GOT3 (cell line): ENCODE results near the gene DPP3.

Source experiments
- DNase-seq: peaks from one replicate; lab custom pipeline; 2025; ENCODE audit warnings: mixed read lengths; lab: John Stamatoyannopoulos, UW

Gene DPP3

DNA sequence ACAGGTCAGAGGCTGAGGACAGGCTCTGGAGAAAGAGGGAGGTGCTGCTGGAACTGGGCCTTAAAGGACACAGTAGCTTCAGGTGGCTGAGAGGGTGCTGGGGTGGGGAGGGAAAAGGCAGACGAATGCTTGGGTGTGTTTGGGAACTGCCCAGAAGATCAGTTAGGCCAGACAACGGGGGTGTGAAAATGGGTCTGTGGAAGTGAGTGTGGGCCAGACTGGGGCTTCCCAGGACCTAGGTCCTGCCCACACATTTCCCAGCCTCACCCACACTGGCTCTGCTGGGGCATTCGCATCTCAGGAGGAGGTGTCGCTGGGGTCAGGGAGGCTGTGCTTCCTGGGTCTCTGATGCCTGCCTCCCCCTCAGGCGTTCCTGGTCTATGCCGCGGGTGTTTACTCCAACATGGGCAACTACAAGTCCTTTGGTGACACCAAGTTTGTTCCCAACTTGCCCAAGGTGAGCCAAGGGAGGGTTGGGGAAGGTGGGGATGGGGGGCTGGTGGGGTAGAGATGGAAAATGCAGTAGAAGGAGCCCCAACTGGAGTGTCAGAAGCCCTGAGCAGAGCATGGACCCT, 4.7 kb downstream of the DPP3 start:
- no peak for DNase-seq

DNA sequence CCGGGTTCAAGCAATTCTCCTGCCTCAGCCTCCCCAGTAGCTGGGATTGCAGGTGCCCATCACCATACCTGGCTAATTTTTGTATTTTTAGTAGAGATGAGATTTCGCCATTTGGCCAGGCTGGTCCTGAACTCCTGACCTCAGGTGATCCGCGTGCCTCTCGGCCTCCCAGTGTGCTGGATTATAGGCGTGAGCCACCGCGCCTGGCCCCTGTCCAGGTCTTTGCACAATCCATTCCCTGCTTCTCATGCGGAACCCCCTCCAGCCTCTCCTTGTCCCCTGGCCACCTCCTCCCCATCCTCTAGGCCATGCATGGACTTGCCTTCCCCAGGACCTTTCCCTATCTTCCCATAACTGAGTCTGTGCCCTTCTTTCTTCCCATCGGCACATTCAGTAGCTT, 8.7 kb downstream of the DPP3 start:
- DNase-seq, result no peak

DNA sequence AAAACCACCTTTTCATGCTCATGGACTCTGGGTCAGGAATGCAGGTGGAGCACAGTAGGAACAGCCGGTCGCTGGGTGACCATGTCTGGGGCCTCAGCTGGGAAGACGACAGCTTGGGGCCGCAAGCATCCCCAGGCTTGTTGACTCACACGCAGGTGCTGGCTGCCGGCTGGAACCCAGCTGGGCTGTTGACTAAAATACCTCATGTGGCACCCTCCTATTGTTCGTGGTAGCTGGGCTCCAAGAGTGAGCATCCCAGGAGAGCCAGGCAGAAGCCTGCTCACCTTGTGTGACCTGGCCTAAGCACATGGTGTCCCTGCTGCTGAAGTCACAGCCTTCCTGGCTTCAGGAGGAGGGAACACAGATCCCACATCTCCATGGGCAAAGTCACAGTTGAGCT, 9.4 kb downstream of the DPP3 start:
- DNase-seq, result no peak

DNA sequence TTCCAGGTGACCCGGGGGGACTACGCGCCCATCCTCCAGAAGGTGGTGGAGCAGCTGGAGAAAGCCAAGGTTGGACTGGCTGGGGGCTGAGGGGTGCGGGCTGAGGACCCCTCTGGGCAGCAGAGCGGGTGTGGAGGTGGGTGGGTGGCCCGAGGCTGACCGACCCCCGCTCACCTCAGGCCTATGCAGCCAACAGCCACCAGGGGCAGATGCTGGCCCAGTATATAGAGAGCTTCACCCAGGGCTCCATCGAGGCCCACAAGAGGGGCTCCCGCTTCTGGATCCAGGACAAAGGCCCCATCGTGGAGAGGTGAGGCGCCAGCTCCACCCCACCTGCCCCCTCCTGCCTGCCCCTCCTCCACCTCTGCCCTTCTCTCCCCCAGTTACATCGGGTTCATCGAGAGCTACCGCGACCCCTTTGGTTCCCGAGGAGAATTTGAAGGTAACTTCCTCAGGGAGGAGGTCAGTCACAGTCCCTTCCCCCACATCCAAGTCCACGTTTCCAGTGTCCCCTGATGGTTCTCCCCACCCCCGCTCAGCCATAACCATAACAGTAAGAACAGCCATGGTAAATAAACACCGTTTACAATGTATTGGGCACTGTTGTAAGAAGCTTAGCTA, 11.2 kb downstream of the DPP3 start:
- no peak for DNase-seq

DNA sequence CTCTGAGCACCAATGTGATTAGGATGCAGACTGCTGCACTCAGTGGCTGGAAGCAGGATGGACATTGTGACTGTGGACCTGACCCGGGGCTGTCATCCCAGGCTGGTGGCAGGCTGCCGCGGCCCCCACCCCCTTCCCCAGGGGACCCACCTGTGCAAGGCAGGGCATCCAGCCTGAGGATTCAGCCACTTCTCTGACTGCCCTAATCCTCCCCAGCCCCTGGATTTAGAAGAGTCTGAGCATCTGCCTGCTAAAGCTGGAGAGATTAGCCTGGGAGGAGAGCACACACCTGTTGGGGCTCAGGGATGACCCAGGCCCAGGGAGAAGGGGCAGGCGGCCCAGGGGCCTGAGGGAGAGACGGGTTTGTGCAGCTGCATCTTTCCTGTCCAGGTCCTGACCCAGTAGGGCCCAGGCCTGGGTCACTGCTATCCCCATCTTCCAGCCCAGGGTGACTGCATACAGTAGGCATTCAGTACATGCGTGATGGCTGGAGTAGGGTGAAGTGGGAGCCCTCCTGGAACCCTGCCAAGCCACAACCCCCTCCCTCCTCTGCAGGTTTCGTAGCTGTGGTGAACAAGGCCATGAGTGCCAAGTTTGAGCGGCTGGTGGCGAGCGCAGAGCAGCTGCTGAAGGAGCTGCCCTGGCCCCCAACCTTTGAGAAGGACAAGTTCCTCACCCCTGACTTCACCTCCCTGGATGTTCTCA, 12.1 kb downstream of the DPP3 start:
- no peak for DNase-seq

DNA sequence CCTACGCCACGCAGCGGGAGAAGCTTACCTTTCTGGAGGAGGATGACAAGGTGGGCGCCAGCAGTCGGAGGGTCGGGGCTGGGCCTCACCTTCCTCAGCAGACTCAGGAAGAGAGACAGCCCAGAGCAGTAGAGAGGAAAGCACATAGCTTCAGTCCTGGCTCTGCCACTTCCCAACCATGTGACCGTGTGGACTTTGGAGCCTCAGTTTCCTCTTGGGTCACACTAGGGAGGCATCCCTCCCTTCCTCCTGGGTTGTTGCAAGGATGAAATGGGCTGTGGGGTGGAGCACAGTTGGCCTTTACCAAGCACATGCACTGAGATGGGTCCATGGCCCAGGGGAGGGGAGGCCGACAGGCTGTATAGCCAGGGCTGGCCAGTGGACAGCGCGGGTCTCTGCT, 12.9 kb downstream of the DPP3 start:
- no peak for DNase-seq

DNA sequence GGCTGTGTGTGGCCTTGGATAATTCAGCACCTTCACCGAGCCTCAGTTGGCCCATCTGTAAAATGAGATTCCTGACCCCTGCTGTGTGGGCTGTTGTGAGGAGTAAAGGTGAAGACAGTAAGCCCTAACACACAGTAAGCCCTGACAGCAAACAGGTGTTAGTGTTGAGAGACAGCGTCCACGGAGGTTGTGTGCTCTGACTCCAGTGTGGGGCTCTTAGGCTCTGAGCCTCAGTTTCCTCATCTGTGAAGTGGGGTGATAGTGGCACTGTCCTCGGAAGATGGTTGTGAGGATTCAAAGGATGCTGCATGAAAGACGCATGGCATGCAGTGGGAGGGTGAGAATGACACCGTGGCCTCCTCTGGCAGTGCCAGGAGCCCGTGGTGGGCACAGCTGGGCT, 14.2 kb downstream of the DPP3 start:
- no peak for DNase-seq

DNA sequence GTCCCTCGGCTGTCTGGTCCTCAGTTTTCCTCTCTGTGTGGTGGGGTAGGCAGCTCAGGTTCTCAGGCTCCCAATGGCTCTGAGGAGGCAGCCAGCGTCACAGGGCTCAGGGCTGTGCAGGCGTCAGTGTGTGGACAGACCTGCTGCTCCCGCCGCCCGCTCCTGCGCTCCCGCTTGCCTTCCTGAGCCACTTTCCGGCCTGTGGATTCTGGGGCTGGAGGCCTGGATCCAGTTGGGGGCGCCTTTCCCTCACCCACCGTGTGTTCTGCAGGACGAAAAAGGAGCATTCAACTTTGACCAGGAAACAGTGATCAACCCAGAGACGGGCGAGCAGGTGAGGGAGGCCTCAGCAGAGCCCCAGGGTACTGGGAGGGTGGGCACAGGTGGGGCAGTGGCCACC, 14.7 kb downstream of the DPP3 start:
- DNase-seq, result no peak

DNA sequence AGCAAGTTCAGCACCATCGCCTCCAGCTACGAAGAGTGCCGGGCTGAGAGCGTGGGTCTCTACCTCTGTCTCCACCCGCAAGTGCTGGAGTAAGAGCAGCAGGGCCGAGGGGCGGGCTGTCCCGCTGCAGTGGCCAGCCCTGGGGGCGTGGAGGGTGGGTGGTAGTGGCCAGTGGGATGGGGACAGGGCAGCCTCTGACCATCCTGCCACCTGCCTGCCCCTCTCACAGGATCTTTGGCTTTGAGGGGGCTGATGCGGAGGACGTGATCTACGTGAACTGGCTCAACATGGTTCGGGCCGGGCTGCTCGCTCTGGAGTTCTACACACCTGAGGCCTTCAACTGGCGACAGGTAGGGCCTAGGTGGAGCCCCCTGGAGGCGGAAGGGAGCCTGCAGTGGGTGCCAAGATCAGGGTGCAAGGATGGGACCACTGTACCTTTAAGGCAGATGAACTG, 15.2 kb downstream of the DPP3 start:
- DNase-seq, result no peak

DNA sequence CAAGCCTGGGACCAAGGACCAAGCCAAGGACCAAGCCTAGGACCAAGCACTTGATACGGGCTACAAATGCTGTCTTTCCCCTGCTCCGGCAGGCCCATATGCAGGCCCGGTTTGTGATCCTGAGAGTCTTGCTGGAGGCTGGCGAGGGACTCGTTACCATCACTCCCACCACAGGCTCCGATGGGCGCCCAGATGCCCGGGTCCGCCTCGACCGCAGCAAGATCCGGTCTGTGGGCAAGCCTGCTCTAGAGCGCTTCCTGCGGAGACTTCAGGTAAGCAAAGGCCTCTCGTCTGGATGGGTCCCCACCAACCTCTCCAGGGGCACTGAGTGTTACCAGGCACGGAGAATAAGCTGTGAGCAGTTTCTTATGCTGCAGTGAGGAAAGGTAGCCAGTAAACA, 17.0 kb downstream of the DPP3 start:
- DNase-seq, result no peak

DNA sequence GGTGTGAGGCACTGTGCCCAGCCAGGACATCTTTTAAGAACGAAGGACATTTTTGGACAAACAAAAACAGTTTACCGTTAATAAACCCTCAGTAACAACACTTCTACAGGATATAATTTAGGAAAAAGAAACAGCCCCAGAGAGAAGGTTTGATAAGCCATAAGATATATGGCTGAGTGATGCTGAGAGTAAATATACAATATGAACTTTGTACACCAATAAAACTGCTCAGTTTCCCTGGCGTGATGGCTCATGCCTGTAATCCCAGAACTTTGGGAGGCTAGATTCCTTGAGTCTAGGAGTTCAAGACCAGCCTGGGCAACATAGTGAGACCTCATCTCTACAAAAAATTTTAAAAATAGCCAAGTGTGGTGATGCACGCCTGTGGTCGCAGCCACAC, 18.3 kb downstream of the DPP3 start:
- no peak for DNase-seq

DNA sequence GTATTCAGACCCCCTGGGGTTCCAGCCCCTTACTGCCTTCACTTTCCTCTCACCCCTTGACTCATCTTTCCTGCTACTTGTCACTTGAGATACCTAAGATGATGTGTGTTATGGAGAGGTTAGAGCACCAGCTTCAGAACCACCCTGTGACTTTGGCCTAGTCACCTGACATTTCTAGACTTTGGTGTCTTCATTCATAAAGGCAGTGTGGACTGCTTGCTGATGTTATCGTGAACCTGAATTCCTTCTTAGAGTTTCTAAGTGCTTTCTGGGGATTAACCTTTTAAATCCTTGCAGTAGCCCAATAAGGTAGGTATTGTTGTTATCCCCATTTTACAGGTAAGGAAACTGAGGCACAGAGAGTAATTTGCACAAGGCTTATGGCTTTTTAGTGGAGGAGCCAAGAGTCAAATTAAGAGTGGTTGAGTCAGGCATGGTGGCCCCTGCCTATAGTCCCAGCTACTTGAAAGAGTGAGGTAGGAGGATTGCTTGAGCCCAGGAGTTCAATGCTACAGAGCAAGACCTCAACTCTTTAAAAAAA, 25.1 kb downstream of the DPP3 start:
- no peak for DNase-seq

DNA sequence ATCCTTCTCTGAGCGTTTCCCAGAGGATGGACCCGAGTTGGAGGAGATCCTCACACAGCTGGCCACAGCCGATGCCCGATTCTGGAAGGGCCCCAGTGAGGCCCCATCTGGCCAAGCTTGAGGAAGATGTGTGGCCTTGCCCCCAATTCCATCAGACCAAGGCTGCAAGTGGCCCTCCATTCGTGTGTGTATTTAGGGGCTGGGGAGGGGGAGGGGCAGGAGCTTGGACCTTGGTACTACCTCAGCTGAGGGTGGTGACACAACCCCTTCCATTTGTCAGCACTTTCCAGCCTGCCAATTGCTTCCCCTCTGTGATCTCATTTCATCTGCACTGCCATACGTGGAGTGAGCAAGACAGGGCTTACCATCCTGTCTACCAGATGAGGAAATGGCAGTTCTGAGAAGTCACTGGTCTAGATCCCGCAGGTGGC, 28.9 kb downstream of the DPP3 start:
- DNase-seq, result no peak

DNA sequence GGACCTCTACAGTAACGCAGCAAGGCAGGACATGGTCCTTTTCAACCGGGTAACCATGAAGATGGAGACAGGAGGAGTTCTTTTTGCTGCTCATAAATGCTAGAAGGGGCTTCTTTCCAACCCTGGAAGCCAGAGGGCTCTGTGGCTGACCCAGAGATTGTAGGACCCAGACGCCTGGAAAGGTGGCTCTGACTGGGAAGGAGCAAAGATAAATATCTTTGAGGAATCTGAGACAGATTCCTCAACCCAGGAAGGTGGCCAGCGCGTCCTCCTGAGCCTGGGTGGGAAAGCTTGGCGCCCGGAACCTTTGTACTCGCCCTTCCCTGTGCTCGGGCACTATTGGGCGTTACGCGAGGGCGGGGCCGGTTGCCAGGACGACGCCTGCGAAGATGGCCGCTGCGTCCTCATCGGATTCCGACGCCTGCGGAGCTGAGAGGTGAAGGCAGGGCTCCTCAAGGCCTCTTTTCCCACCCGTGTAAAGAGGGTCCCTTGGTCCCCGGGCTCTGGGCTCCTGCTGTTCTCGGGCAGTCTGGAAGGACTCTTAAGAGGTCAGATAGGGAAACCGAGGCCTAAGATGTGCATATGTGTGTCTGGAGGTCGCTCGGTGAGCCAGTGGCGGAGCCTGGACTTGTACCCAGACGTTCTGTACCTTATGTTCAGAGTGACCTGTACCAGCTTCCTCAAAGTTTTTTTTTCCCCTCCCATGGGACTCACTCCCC, 30.2 kb downstream of the DPP3 start, which contains the start of gene BBS1:
Gene BBS1 (plus strand): TSS at position 365 of the 719 bp plus-strand sequence. CDS start 25 bp downstream, at position 390.
- DNase-seq, result peak; percentile 27

DNA sequence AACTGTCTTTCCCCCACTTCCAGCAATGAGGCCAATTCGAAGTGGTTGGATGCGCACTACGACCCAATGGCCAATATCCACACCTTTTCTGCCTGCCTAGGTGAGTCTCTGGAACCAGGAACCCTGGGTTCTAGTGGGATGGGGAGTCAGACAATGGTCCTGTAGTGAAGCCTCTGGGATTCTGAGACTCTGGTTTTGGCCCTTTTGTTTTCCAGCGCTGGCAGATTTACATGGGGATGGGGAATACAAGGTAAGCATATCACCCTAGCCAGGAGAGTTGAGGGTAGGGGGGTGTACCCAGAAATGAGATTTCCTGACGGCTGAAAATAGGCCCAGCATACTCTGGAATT, 30.7 kb downstream of the DPP3 start:
- DNase-seq, result no peak

DNA sequence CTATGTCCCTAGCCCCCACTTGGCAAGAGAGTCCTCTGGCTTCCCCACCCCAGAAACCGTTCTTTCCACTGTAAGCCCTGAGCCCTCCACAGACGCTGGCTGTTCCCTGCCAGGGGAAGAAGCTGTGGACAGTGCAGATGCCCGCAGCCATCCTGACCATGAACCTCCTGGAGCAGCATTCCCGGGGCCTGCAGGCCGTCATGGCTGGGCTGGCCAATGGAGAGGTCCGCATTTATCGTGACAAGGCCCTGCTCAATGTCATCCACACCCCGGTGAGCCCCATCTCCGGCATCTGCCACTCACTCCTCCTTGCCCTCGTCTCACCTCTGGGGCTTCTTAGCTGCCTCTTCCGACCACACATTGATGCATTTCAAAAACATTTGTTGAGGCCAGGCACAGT, 43.4 kb downstream of the DPP3 start:
- DNase-seq, result no peak

DNA sequence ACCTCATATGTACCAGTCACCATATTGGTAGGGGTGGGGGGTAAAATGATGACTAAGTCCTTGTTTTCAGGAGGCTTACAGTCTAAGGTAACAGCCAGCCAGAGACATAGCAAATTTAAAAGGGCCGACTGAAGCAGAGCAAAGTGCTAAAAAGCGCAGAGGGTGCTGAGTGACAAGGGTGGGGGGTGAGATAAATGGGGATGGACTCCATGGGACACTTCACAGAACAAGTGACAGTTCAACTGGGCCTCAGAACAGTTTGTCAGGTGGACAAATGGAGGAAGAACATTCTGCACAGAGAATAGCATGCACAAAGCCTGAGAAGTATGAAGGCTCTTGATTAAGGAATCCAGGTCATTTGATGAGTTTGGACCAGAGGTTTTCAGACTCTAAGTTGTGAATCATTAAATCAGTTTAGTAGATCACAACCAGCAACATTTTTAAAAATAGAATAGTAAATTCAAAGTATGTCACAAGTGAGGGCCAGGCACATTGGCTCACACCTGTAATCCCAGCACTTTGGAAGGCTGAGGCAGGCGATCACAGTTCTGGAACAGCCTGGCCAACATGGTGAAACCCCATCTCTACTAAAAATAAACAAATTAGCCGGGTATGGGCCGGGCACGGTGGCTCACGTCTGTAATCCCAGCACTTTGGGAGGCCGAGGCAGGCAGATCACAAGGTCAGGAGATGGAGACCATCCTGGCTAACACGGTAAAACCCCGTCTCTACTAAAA, 44.2 kb downstream of the DPP3 start:
- no peak for DNase-seq

DNA sequence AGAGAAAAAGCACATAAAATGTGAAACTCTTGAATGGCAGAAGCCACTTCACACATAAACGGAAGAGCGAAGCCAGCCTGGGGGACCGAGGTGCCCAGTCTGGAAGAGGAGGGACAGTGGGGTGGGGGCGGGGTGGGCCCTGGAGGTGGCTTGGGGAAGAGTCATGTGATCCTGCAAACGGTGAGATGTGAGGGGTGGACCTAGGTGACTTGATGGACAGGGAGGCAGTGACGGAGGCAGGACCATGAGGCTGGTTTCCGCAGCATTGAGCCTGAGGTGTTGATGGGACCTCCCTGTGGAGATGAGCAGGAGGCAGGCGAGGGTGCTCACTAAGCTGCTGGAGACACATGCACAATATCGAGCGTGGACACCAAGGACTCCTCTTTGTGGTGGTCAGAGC, 48.8 kb downstream of the DPP3 start:
- DNase-seq, result no peak

DNA sequence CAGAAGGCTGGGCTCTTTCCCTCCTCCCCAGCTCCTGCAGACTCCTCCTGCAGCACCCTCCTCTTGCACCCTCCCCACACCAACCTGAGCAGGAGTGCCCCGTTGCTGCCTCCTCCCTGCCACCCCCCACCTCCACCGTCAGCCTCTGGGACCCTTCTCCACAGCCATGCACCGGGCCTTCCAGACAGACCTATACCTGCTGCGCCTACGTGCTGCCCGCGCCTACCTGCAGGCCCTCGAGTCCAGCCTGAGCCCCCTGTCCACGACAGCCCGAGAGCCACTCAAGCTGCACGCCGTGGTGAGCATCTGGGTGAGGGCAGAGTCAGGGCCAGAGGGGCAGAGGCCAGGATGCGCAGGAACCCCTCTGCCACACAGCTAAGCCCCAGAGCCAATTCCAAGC, 49.4 kb downstream of the DPP3 start:
- DNase-seq, result no peak

DNA sequence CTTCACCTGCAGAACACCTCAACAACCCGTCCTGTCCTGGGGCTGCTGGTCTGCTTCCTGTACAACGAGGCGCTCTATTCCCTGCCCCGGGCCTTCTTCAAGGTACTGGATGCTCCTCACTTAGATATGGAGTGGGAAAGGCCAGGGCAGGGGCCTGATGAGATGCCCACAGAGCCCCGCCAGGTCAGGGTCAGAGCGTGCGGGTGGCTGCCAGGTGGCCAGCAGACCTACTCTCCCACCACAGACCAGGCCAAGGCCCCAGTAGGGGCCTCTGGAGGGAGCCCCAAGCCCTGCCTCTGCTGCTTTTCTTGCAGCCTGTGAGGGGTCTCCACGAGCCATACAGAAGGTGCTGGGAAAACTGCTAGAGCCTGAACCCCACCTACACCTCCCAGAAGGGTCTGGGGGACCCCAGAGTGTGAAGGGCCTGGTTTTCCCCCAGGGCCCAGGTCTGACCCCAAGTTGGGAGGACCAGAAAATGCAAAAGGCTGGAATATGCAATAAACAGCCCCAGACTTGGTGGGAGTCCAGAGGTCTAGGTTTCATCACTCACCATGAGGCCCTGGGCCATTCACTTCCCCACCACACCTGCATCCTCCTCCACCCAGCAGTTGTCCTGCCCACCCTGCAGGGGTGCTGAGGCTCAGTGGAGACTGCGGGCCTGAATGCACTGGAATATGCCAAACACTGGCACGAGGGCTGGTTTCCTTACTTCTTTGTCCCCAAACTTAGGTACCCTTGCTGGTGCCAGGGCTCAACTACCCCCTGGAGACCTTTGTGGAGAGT, 50.9 kb downstream of the DPP3 start:
- DNase-seq, result no peak

DNA sequence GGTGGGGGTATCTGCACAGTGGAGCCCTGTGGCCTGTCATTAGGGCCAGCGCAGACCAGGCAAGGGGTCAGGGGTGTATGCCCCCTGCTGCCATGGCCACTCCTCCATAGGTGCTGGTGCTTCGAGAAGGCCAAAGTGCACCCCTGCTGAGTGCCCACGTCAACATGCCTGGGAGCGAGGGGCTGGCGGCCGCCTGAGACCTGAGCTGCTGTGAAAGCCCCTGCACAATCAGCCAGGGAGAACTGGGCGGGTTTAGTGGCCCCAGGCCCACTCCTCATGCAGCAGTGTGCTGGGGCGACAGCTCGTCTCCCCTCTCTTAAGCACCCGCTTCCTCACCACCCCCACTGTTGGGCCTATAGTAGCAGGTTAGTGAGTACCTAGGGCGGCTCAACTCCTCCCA, 51.6 kb downstream of the DPP3 start:
- no peak for DNase-seq
